HG02981 (cell line): ENCODE results near the gene EPHA7.

Experiments used
- ATAC-seq: cut with Tn5 transposase; IDR thresholded peaks from one replicate; pipeline ENCODE4 v1.9.1; 2021; ENCODE audit warnings: mild to moderate bottlenecking, moderate library complexity; ENCODE audit not compliant: unreplicated experiment

Gene EPHA7

GRCh38 chr6:93259332-93259731, 160.0 kb downstream of the EPHA7 start:
- no peak for ATAC-seq

GRCh38 chr6:93252930-93253329, 166.4 kb downstream of the EPHA7 start:
- no peak for ATAC-seq

- ATAC-seq: no peak
Observed at GRCh38 chr6:93248631-93249030, 170.7 kb downstream of the EPHA7 start.

- ATAC-seq: no peak
Observed at GRCh38 chr6:93243231-93243778, 176.1 kb downstream of the EPHA7 start.

- ATAC-seq: no peak
Observed at GRCh38 chr6:93242049-93242448, 177.3 kb downstream of the EPHA7 start.

- ATAC-seq: no peak
Observed at GRCh38 chr6:93238632-93239031, 180.7 kb downstream of the EPHA7 start.

- ATAC-seq: no peak
Observed at GRCh38 chr6:93235775-93236174, 183.6 kb downstream of the EPHA7 start.

- ATAC-seq: no peak
Observed at GRCh38 chr6:93226822-93227221, 192.5 kb downstream of the EPHA7 start.

GRCh38 chr6:93222071-93222851, 197.1 kb downstream of the EPHA7 start:
- no peak for ATAC-seq

GRCh38 chr6:93219447-93219846, 199.9 kb downstream of the EPHA7 start:
- no peak for ATAC-seq

GRCh38 chr6:93218096-93218495, 201.3 kb downstream of the EPHA7 start:
- ATAC-seq: no peak

GRCh38 chr6:93213028-93213427, 206.3 kb downstream of the EPHA7 start:
- ATAC-seq: no peak

GRCh38 chr6:93210908-93211307, 208.5 kb downstream of the EPHA7 start:
- ATAC-seq: no peak

GRCh38 chr6:93209358-93209757, 210.0 kb downstream of the EPHA7 start:
- no peak for ATAC-seq

- no peak for ATAC-seq
Observed at GRCh38 chr6:93196406-93196970, 222.9 kb downstream of the EPHA7 start.

- ATAC-seq: no peak
Observed at GRCh38 chr6:93194480-93194879, 224.9 kb downstream of the EPHA7 start.

- no peak for ATAC-seq
Observed at GRCh38 chr6:93193868-93194267, 225.5 kb downstream of the EPHA7 start.
